Endothelial cell of umbilical vein (primary cell): ENCODE results near the gene NDUFAF8. TPM values are rescaled to one million over a fixed set of nuclear protein-coding genes. Genes with fewer than 3 reads are reported as not detected.

Experiments
- BruUV-seq: library from RNA; stranded (reverse); fragments of 400-500 nt; replicated peaks from 2 replicates; lab custom pipeline; 2021; lab: Mats Ljungman, UMichigan
- CTCF ChIA-PET: fragments of 300-600, 350-600 bp; sonication (Branson Sonifier 250); formaldehyde crosslinking; loops from one replicate; lab custom pipeline; 2021; ENCODE audit warnings: antibody characterized with exemption, inconsistent platforms; lab: Charles Lee
- POLR2A ChIA-PET: fragments of 300-600, 350-600 bp; sonication (Branson Sonifier 250); formaldehyde crosslinking; loops from one replicate; lab custom pipeline; 2021; ENCODE audit warnings: antibody characterized with exemption, inconsistent platforms; lab: Charles Lee
- DNase-seq: peaks from one replicate; pipeline ENCODE4 v3.0.0-alpha.2; 2011; ENCODE audit warnings: low read depth, low spot score
- FAIRE-seq: peaks from 2 replicates; lab custom pipeline; 2011; peaks lifted over from hg19 to GRCh38; lab: Jason Lieb, UNC
- H2AFZ ChIP-seq: 2 replicates; pipeline ENCODE4 v1.6.0; 2012; ENCODE audit warnings: low read depth, low read length, control low read depth, inconsistent platforms
- H3K27ac ChIP-seq: 2 replicates; pipeline ENCODE4 v1.5.1; 2011; ENCODE audit warnings: low read depth, mild to moderate bottlenecking, control low read depth, low read length, moderate library complexity; ENCODE audit not compliant: insufficient read depth
- H3K27me3 ChIP-seq, 2 experiments: 2 replicates each; pipeline versions ENCODE4 v1.6.0 to v1.6.1; 2011; ENCODE audit warnings: low read length in 2 of 2, mixed read lengths in 1 of 2; ENCODE audit not compliant: control insufficient read depth in 2 of 2, insufficient read depth in 2 of 2
- H3K36me3 ChIP-seq, 2 experiments: 2 replicates in 1 of 2; 3 replicates in 1 of 2; pipeline ENCODE4 v1.5.1; 2011; ENCODE audit warnings: low read length in 2 of 2, mild to moderate bottlenecking in 1 of 2, moderate library complexity in 1 of 2; ENCODE audit not compliant: control insufficient read depth in 2 of 2, insufficient read depth in 2 of 2; ENCODE audit errors: extremely low read depth in 1 of 2
- H3K4me1 ChIP-seq: 3 replicates; pipeline ENCODE4 v1.5.1; 2011; ENCODE audit warnings: mild to moderate bottlenecking, low read length; ENCODE audit not compliant: control insufficient read depth, insufficient read depth; ENCODE audit errors: extremely low read depth
- H3K4me2 ChIP-seq: 2 replicates; pipeline ENCODE4 v1.6.1; 2011; ENCODE audit warnings: low read length, control low read depth, mixed read lengths; ENCODE audit not compliant: insufficient read depth
- H3K4me3 ChIP-seq, 3 experiments: fragments of 200-600 bp in 1 of 3; sonication (generic), shearing (Covaris generic) in 1 of 3; replicated peaks in 1 of 3; 2 replicates each; pipeline ENCODE4 v1.5.1; 2011 to 2016; ENCODE audit warnings: control low read depth in 3 of 3, low read length in 3 of 3, mild to moderate bottlenecking in 2 of 3, inconsistent platforms in 1 of 3, low read depth in 1 of 3, moderate library complexity in 1 of 3; ENCODE audit not compliant: insufficient read depth in 1 of 3
- H3K79me2 ChIP-seq: 2 replicates; pipeline ENCODE4 v1.6.0; 2012; ENCODE audit warnings: low read length, inconsistent platforms; ENCODE audit not compliant: control insufficient read depth, insufficient read depth
- H3K9ac ChIP-seq: replicated peaks from 2 replicates; pipeline ENCODE3; 2011; ENCODE audit warnings: low read length, control low read depth; ENCODE audit not compliant: insufficient read depth; ENCODE audit errors: extremely low read depth
- H3K9me1 ChIP-seq: replicated peaks from 3 replicates; pipeline ENCODE4 v1.6.0; 2011; ENCODE audit warnings: mild to moderate bottlenecking, low read length; ENCODE audit not compliant: control insufficient read depth, insufficient read depth; ENCODE audit errors: extremely low read depth
- H3K9me3 ChIP-seq: replicated peaks from 2 replicates; pipeline ENCODE4 v1.5.1; 2012; ENCODE audit warnings: low read length, inconsistent platforms; ENCODE audit not compliant: control insufficient read depth, insufficient read depth
- H4K20me1 ChIP-seq: replicated peaks from 2 replicates; pipeline ENCODE3; 2011; ENCODE audit warnings: mild to moderate bottlenecking, low read length; ENCODE audit not compliant: control insufficient read depth, insufficient read depth; ENCODE audit errors: extremely low read depth
- CTCF ChIP-seq, 2 donors: IDR thresholded peaks; 1 replicate in 1 of 2; 2 replicates in 1 of 2; pipeline ENCODE4 v1.5.1; 2011; ENCODE audit warnings: low read length in 2 of 2, mild to moderate bottlenecking in 2 of 2, moderate library complexity in 2 of 2, control low read depth in 1 of 2, inconsistent platforms in 1 of 2, low read depth in 1 of 2; ENCODE audit not compliant: insufficient read depth in 1 of 2; ENCODE audit errors: extremely low read depth in 1 of 2
- EZH2 ChIP-seq: IDR thresholded peaks from 2 replicates; pipeline ENCODE4 v1.6.1; 2012; ENCODE audit warnings: borderline replicate concordance, low read depth, mild to moderate bottlenecking, moderate library complexity, low read length, inconsistent platforms; ENCODE audit not compliant: severe bottlenecking
- FOS ChIP-seq: IDR thresholded peaks from 2 replicates; pipeline ENCODE4 v1.6.1; 2011; ENCODE audit warnings: mild to moderate bottlenecking, low read length, moderate library complexity, borderline replicate concordance; ENCODE audit not compliant: insufficient read depth
- GATA2 ChIP-seq: IDR thresholded peaks from 2 replicates; pipeline ENCODE4 v1.7.0; 2011; ENCODE audit warnings: low read depth, mild to moderate bottlenecking, moderate library complexity, mixed read lengths, low read length; ENCODE audit not compliant: insufficient read length, insufficient read depth
- JUN ChIP-seq: IDR thresholded peaks from 2 replicates; pipeline ENCODE4 v1.6.1; 2011; ENCODE audit warnings: borderline replicate concordance, low read depth; ENCODE audit not compliant: insufficient read length, insufficient read depth
- MYC ChIP-seq: IDR thresholded peaks from one replicate; pipeline ENCODE4 v1.6.1; 2011; ENCODE audit warnings: mild to moderate bottlenecking, low read depth, low read length
- POLR2A ChIP-seq: IDR thresholded peaks from 2 replicates; pipeline ENCODE4 v1.6.1; 2012; ENCODE audit warnings: low read depth, mild to moderate bottlenecking, control low read depth, low read length
- POLR2AphosphoS5 ChIP-seq: IDR thresholded peaks from 2 replicates; pipeline ENCODE4 v1.6.1; 2012; ENCODE audit warnings: low read depth, mild to moderate bottlenecking, control low read depth, low read length, moderate library complexity; ENCODE audit not compliant: insufficient read depth
- dilution Hi-C: fragments of 300-500 bp; cut with MboI; formaldehyde crosslinking; loops from one replicate; pipeline ENCODE4 v1.15.0; 2019; ENCODE audit warnings: low sequenced_read_pairs; ENCODE audit not compliant: extremely low pct_ligation_motif_present
- intact Hi-C: fragments of 100-400 bp; cut with micrococcal nuclease; formaldehyde crosslinking; loops from one replicate; pipeline ENCODE4 v1.10.0; 2022
- polyA plus RNA-seq, 4 experiments: library from polyadenylated mRNA; depleted of rRNA in 3 of 4; stranded (reverse) in 3 of 4; unstranded in 1 of 4; fragments of >200 nt; gene quantifications; 2 replicates each; pipeline versions ENCODE4 v1.2.1 to v1.2.3, GENCODE V29; 2011 to 2012; ENCODE audit warnings: missing spikeins in 1 of 4
- total RNA-seq: library from RNA; stranded (reverse); gene quantifications from 2 replicates; pipeline ENCODE4 v1.2.3, GENCODE V29; 2021
- TF ChIP-seq, protein P1 (sequence below): IDR thresholded peaks from 2 replicates; pipeline ENCODE4 v1.6.1; 2011; ENCODE audit not compliant: insufficient read depth, insufficient read length

Gene NDUFAF8
- total and polyA plus RNA-seq, 2 donors (not counting 3 experiments of a cell fraction or from before 2014, with no cell fraction given), result 61.5 to 83.9 TPM

DNA sequence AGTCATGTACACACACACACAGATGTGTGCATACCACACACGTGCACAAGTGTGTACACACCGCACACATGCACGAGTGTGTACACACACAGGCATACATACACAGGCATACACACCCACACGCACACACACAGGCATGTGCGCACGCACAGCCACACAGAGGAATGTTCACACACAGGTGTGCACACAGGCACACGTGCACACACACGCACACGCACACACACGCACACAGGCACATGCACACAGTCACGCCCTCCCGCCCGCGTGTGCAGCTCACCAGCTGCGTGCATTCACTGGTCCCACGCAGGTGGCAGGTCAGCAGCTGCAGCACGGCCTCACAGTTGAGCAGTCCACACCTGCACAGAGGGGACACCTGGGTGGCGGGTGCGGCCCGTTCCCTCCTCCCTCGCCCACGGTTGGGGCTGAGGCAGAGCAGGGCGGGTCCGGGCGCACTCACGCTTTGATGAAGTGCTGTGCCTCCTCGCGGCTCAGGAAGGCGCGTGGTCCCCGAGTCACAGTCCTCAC lies 7.9 kb upstream of the NDUFAF8 start:
- intact Hi-C loops, result no loop called here
- Histone ChIP-seq H3K9me3 (no peaks in the 10 kb centered on the region), H2AFZ (no peak overlapping the region), H3K4me1 (no peaks in the 10 kb centered on the region), H3K9me1 (no peaks in the 10 kb centered on the region), H3K27me3 (no peaks in the 10 kb centered on the region), H3K4me3 (no peak overlapping the region), H3K9ac (no peak overlapping the region), H4K20me1 (no peaks in the 10 kb centered on the region), H3K4me2 (no peak overlapping the region), H3K36me3 (peaks cover 0 to 41% of the 10 kb centered on the region in 2 experiments), H3K27ac (no peak overlapping the region), H3K79me2 (no peaks in the 10 kb centered on the region)
- no peak for TF ChIP-seq POLR2AphosphoS5
- dilution Hi-C loops, result no loop called here
- BruUV-seq, result no TSS peak
- ChIA-PET POLR2A (no interaction called here), CTCF (no interaction called here)
- FAIRE-seq (no peak), DNase-seq (no peak)

- Histone ChIP-seq H3K27ac (no peak overlapping the region), H3K27me3 (no peaks in the 10 kb centered on the region), H3K36me3 (peaks cover 0 to 41% of the 10 kb centered on the region in 2 experiments), H4K20me1 (no peaks in the 10 kb centered on the region), H3K9ac (no peak overlapping the region), H3K9me3 (no peaks in the 10 kb centered on the region), H3K4me3 (no peak overlapping the region), H3K9me1 (no peaks in the 10 kb centered on the region), H3K4me2 (no peak overlapping the region), H3K79me2 (no peaks in the 10 kb centered on the region), H2AFZ (no peak overlapping the region), H3K4me1 (no peaks in the 10 kb centered on the region)
- TF ChIP-seq GATA2, result no peak
- TF ChIP-seq, protein P1, sequence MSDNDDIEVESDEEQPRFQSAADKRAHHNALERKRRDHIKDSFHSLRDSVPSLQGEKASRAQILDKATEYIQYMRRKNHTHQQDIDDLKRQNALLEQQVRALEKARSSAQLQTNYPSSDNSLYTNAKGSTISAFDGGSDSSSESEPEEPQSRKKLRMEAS, result no peak
- TF ChIP-seq EZH2, result no peak
- no peak for TF ChIP-seq POLR2A
- TF ChIP-seq MYC, result no peak
- TF ChIP-seq JUN, result no peak
- TF ChIP-seq CTCF (IDR thresholded peaks at IDR 0.05; ENCODE audit: extremely low read depth in 1 of 2, insufficient read depth in 1 of 2, low read depth in 1 of 2, low read length in 2 of 2), result no peak
- no peak for TF ChIP-seq POLR2AphosphoS5
- no peak for TF ChIP-seq FOS
- DNase-seq, result no peak
- FAIRE-seq, result no peak
- POLR2A ChIA-PET, result interaction anchor here (0.6 kb wide), 1 partner anchor 129 kb away, joined by 4 read pairs; no protein-coding TSS in a partner anchor
- BruUV-seq, result no TSS peak
- intact Hi-C loops (no loop called here), dilution Hi-C loops (no loop called here)
- CTCF ChIA-PET, result interaction anchor here (1.2 kb wide), 2 partner anchors 9 to 89 kb away, joined by 3 read pairs; partner anchors contain the start of gene CEP131
These were observed 7.1 kb upstream of the NDUFAF8 start for GRCh38 chr17:81231766-81232581.
